ENCODE measurements around the gene GIPC1.
A peak's percentile ranks its signal among the peaks of the same experiment; 100 is the strongest.
"Not testable (repeated sequence)": the region's sequence is repeated elsewhere in the genome, so short reads cannot be mapped to it uniquely, and the experiment has no call there.

Gene GIPC1

DNA sequence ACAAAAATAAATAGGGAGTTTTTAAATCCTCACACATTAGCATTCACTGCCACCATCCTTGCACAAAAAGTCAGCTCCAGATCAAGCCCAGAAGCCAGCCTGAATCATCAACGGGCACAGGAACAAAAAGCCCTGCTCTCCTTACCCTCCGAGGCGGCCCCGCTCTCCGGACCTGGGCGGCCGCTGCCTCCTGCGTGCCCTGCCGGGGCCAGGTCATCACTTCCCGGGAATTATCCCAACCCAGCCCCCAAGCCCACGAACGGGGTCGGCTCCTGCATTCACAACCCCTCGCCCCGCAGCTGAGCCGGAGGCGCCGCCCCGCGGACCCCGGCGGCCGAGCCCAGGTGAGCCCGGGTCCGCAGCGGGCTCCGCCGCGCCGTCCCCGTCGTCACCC lies 21.5 kb upstream of the GIPC1 start:
- no peak for DNase-seq

DNA sequence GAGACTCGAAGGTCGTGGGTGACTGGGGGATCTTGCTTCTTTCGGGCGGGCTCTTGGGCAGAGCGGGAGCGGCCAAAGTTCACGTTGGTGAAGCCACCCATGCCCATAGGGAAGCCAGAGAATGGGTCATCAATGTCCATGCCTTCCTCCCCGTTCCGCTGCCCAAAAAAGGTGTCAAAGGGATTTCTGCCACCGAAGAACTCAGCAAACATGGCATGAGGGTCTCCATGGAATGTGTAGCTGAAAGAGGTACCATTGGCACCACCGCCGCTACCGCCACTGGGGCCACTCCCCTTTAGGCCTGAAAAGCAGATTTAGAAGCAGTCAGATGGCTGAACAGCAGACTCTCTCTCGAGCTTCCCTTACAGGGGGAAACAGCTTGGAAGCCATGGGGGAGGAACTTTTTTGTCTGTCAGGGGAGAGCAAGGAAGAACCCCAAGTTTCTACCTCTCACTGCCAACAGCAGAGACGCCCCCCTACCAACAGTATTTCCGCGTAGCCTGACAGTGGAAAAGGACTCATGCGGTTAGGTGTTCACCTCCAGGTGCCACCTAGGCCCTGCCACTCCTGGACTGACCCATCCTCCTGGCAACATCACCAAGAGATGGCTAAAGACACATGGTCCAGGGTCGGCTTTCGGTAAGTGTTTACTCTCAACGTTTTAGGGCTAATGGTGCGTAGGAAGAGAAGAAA lies 21.0 kb upstream of the GIPC1 start:
- no peak for DNase-seq

DNA sequence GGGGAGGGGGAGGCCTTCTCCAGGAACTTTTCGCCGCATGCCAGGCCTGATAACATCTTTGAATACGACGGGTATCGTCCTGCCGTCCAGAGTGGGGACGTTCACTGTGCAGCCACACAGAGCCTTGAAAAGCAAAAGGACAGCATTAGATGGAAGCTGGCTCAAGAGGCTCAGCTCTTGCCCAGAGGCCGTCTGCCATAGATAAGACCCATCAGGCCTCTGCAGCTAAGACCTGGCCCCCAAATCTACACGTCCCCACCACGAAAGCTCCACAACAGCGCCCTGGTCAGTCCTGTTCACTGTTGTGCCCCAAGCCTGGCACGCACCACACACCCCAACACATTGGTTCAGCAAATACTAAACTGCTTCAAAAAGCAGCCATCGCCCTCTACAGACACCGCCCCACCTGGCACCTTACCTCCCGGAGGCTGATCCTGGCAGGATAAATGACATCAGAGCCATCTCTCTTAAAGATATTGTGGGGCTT lies 20.2 kb upstream of the GIPC1 start:
- DNase-seq, result no peak

DNA sequence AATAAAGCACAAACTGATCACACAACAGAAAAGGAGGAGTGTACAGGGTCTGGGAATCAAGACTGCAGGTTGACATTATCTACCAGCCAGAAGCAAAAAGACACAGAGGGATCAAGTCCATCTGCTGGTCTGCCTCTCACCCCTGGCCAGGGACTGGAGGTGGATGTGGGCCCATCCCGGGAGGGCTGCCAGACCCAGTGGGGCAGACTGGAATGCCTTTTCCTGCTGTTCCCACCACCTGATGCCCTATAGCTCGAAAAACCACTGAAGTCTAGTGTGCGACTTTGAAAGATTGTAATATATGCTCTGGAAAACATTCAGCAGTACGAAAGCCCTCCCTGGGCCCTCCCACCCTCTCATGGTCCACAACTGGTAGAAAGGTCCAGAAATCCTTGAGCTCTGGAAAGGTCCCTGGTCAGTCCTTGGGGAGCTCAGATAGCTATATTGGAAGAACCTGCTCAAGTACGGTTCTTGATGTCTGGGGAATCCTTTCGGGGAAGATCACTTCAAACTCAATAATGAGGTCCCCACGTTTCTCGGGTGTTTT lies 19.6 kb upstream of the GIPC1 start:
- DNase-seq, result no peak

DNA sequence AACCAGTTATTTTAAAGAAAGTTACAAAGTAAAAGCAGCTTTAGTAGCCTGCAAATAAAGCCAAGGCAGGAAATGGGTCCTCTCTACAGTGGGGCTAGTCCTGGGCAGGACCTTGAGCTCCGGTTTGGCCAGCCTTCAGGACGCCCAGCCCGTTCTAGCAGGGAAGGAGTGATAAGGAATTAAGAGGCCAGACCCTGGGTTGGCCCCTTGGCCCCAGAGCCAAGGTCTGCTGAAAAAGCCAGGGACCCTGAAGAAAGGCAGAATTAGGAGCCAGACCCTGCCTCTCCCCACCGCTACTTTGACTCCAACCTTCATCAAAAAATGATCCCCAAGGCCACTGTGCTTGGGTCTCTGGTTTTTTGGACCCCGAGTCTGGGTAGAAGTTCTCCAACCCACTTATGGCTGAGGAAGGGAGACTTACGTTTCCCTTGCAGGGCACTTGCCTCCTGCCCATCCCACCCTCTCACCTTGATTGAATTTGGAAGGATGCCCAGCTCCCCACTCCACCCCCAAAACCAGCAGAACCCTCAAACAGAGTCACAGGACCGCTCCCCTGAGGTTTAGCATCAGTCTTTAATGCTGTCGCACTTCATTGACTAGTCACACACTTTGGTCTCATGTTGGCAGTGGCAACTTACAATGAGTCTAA lies 18.4 kb upstream of the GIPC1 start:
- no peak for DNase-seq

DNA sequence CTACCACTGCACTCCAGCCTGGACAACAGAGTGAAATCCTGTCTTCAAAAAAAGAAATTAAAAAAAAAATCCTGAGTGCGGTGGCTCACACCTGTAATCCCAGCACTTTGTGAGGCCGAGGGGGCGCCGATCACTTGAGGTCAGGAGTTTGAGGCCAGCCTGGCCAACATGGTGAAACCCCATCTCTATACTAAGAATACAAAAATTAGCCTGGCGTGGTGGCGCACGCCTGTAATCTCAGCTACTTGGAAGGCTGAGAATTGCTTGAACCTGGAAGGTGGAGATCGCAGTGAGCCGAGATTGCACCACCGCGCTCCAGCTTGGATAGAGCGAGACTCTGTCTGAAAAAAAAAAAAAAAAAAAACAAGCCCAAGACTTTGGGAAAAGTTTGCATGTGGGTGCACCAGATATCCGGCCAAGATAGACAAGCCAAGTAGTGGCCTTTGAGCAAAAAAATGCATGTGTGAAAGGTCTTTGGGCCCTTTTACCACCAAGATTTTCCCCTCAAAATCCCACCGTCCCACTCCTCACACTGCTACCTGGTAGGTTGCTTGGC lies 16.6 kb upstream of the GIPC1 start:
- DNase-seq, result no peak

DNA sequence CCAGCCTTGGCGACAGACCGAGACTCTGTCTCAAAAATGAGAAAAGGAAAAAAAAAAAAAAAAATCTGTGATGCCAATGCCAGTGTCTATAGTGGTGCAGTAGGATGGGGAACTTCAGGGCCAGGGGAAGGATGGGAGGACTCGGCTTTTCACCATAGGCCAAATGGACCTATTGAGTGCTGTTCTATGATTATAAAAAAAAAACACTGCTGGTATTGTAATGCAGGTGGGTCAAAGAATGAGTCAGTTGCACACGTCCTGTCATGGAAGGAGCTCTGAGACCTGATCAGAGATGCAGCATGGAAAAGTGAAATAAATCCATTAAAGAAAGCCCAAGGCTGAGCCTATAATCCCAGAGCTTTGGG lies 15.3 kb upstream of the GIPC1 start:
- no peak for DNase-seq

DNA sequence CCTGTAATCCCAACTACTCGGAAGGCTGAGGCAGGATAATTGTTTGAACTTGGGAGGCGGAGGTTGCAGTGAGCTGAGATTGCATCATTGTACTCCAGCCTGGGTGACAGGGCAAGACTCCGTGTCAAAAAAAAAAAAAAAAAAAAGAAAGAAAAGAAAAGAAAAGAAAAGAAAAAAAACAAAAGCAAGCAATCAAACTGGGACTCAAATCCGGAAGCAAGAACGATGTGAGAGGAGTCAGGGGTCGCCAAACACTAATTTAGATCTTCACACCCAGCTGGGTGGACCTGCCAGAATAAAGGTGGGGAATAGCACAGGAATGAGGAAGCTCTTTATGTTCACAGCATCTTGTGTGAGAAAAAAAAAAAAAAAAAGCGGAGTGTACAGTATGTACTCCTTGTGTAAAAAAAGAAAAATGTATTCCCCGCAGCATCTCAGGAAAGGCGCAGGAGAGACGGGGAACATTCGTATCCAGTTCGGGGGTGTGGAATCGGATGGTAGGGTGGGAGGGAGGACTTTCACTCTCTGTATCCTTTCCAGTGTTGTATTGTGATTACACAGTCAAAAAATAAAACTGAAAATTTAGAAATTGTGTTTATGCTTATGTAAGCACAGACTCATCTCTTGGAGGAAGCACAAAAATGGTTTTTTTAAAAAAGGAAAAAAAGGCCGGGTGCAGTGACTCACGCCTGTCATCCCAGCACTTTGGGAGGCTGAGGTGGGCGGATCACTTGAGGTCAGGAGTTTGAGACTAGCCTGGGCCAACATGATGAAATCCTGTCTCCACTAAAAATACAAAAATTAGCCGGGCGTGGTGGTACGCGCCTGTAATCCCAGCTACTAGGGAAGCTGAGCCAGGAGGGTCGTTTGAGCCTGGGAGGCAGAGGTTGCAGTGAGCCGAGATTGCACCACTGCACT lies 14.6 kb upstream of the GIPC1 start:
- no peak for DNase-seq

DNA sequence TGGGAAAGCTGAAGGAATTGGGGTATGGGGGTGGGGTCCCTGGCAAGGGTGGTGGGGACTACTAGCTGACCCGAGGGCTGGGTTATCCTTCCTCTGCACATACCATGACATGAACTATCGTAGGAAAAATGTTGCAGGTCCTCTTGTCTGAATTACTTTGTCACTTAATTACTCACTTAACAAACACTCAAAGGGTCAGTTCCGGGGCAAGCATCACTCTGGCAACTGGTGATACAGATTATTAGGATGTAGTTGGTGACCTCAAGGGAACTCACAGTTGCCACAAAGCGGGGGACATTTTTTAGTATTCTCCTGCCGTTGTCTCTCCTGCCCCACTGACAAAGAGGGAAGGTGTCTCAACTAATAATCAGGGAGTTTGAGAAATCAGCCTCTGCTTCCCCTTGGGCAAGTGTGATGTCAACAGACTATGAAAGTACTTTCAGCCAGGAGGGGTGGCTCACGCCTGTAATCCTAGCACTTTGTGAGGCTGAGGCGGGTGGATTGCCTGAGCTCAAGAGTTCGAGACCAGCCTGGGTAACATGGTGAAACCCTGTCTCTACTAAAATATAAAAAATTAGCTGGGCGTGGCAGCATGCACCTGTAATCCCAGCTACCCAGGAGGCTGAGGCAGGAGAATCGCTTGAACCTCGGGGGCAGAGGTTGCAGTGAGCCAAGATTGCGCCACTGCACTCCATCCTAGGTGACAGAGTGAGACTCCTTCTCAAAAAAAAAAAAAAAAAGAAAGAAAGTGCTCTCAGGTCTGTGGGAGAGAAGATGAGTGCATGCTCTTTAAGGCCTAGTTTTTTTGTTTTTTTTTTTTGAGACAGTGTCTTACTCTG lies 12.0 kb upstream of the GIPC1 start:
- DNase-seq, result no peak

DNA sequence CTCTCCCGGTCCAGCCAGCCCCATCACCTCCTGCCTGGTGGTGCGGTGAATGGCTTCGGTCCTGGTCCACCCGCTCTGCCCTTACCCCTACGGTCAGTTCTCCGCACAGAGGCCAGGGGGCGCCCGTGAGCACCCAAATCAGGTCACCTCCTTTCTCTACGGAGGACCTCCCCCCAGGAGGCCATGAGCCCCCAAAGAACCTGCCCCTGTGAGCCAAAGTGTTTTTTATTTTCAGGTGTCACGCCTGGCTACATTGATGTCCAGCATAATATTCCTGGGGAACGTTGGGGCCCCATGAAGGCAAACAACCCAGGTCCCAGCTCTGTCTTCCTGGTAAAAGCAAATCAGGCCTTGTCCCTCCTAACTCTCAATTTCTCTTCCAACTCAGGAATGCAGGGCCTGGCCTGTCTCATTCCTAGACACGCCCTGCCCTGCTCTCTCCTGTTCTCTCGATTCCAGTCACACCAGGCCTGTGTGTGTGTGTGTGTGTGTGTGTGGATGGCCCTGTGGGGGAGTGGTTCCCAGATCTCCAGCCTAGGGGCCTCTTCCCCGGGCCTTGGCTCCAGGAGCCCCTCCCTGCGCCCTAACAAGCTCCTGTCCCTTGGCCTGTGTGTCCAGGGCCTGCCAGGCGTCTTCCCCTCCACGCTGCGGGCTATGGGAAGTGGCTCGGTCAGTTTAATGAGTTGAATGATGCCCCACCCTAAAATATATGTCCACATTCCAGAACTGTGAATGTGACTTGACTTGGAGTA lies 9.7 kb upstream of the GIPC1 start:
- DNase-seq, result peak; percentile 68

DNA sequence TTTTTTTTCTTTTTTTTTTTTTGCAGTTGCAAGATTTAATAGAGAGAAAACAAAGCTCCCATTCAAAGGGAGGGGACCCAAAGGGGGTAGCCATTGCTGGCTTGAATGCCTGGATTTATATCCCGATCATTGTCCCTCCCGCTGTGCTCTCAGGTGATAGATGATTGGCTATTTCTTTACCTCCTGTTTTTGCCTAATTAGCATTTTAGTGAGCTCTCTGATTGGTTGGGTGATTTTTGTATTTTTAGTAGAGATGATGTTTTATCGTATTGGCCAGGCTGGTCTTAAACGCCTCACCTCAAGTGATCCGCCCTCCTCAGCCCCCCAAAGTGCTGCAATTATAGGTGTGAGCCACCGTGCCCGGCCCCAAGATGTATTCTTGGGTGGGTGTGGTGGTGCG lies 8.6 kb upstream of the GIPC1 start:
- DNase-seq, result not testable (repeated sequence)

DNA sequence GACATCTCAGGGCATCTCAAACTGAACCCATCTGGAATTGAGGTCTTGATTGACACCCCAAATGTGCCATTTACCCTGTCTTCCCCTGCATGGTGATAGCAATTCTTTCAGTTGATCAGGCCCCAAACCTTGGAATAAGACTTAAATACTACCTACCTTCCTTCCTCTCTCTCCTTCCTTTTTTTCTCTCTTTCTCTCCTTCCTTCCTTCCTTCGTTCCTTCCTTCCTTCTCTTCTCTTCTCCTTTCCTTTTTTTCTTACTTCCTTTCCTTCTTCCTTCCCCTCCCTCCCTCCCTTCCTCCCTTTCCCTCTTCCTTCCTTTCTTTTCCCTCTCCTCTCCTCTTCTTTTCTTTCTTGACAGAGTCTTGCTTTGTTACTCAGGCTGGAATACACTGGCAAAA lies 7.4 kb upstream of the GIPC1 start:
- no peak for DNase-seq

DNA sequence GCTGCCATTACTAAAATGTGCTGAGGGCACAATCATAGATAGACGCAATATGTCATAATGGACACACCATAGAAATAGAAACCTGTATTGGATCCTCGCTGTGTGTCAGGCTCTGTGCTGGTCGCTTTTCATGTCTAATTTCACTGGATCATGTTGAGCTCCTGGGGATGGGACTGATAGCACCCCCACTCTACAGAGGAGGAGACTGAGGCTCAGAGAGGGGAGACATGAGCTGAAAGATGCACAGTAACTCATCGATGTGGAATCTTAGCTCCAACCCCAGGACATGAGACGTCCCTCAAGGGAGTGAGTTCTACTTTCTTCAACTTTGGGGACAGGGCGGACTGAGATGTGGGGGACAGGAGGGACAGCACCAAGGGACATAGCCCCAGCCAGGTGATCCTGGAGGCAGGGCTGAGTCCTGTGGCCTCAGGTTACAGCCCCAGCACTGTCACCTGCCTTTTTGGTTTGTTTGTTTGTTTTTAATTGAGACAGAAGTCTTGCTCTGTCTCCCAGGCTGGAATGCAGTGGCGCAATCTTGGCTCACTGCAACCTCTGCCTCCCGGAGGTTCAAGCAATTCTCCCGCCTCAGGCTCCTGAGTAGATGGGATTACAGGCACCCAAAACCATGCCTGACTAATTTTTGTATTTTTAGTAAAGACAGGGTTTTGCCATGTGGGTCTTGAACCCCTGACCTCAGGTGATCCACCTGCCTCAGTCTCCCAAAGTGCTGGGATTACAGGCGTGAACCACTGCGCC lies 6.6 kb upstream of the GIPC1 start:
- no peak for DNase-seq

DNA sequence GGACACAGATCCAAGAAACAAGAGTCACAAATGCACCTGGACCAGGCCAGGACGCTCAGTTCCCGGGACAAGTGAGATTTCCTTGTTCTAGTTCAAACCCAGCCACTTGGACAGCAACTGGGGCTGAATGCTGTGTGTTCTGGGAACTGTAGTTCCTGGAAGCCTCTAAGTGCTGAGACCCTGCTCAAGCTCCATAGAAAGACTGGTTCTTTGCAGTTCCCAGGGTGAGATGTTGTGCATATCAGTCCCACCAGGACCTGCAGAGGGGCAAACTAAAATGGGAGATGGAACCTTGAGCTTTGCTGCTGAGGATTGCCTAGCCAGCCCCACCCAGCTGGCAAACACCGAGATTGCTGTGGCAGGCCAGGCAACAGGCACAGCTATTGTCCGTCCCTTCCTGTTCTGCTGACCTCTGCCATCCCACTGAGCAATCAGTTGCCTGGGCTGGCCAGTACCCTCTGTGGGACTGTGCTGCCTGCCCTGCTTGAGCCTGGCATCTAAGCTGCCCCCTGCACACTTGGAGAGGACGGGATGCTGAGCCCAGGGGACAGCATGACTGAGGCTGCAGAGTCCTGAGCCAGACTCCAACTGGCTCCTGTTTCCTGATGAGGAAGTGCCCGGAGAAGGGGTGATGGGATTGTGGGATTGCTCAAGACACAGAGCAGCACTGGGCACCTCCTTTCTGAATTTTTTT lies 1.4 kb upstream of the GIPC1 start:
- DNase-seq, result no peak

DNA sequence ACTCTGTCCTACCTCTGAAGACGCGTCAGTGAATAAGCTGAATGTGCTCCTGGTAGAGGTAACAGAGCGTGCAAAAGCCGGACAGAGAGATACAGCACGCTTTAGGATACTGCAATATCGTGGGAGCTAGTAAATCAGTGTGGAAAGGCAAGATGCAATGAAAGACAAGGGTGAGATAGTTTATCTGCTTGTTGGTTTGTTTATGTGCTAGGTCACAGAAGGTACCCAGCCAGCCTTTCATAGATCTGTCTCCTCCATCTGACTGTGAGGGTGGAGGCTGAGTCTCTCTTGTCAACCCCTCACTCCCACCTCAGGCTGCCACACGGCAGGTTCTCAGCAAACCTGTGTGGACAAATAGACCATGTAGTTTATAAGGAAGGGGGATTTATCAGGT lies 904 bp upstream of the GIPC1 start:
- no peak for DNase-seq

DNA sequence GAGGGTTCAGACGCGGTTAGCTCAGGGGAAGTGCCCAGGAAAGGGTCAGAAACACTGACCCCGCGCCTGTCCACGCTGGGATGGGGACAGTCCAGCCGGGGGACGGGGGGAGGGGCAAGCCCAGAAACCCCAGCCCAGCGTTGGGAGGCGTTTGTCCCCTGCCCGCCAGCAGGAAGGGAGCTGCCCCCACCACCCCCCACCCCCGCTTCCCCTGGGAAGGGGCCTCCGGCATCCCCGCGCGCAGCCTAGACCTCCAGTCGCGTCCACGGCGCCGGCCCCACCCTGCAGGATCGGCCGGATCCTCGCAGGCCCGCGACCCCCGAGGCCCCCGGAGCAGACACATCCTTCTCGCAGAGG lies 277 bp downstream of the GIPC1 start:
- no peak for DNase-seq

DNA sequence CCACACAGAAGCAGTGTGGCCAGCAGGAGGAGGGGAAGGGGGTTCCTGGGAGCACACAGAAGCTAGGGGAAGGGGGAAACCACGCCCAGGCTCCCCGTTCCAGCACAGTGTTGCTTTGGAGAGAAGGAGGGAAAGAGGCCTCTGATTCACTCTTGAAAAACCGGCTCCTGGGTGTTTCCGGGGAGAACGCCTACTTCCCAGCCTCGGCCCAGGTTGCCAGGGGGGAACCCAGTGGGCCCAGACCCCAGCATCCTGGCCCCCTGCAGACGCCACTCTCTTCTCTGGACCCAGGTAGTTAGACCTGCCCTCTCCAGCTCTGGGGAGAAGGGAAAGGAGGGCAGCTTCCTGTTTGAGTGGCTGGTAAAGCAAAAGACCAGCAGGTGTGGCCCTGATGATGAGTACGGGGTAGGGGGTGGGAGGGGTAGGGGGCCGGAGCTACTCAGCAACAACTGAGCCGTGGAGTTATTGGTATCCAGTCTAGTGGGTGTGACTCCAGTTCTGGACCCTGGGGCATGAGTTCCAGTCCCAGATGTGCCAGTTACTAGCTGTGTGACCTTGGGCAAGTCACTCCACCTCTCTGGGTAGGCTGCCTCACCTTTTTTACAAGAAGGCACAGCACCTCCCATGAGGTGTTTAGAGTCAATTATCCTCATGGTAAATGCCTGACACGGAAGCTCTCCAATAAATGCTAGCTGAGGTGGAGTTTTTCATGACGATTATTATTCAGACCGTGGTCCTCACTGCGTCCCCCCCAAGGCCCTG lies 836 bp downstream of the GIPC1 start:
- DNase-seq, result no peak

DNA sequence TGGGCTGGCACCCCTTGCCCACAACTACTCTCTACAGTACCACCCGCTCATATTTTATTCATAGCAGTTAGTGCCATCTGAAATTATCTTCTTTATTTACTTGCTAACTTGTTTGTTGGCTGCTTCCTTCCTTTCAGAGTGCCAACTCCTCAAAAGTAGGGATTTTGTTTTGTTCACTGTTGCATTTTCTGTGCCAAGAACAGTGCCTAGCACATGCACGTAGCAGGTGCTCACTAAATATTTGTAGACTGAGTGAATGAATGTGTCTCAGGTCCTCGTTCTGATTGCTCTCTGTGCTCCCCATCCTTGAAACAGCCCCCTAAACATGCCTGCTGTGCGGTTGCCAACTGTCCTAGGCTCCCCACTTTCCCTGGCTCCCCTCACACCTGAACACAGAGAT lies 1.5 kb downstream of the GIPC1 start:
- DNase-seq, result no peak

DNA sequence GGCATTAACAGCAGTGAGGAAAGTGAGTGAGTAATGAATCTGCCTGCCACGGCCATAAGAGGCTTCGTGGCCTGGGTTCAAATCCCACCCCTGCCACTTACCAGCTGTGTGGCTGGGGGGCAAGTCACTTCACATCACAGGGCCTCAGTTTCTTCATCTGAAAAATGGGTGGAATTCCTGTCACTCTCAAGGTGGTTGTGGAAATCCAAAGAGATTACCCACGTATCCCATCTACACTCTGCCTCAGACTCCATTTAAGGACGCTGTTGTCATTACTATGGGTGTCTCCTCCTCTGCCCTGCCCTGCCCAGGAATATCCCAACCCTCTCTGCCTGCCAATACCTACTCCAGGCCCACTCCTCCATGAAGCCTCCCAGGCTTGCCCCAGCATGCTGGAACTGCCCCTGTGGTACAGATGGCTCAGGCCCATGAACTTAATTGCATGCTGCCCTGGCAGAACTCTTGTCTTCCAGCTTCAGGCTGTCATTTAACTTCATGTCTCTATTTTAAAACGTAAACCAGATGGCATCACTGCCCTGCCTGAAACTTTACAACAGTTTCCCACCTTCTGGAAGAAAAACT lies 3.1 kb downstream of the GIPC1 start:
- no peak for DNase-seq
